Measurements from ENCODE around the gene TEX44.
A peak's percentile ranks its signal among the peaks of the same experiment; 100 is the strongest.

TEX44 gene

DNA sequence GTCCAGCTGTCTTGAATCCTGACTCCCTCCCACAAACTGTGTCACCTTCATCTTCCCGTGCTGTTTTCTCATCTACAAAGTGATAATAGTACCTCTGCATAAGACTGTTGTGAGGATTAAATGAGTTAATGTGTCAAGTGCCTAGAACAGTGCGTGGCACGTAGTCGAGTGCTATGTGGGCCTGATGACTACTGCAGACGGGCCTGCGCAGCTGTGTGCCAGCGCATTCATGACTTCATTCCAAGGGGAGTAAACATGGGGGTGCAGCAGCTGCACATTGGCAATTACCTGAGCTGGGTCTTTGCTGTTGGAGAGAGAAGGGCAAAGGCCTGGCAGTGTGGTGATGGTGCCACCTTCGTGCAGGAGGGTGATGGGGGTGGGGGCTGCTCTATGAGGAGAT lies 5.0 kb downstream of the TEX44 start:
- Histone ChIP-seq H3K9me3 (ENCODE audit: insufficient read depth, low read depth, low read length) (no peaks in the 10 kb centered on the region), H3K27ac (ENCODE audit: low read length) (no peak overlapping the region), H3K4me3 (ENCODE audit: low read length) (no peak overlapping the region), H3K9ac (ENCODE audit: low read depth, low read length) (no peak overlapping the region), H3K36me3 (ENCODE audit: insufficient read depth, low read depth, low read length) (no peaks in the 10 kb centered on the region), H3K27me3 (ENCODE audit: insufficient read depth, low read length) (no peaks in the 10 kb centered on the region), H3K4me1 (ENCODE audit: insufficient read depth, low read length) (peaks cover 10% of the 10 kb centered on the region)

DNA sequence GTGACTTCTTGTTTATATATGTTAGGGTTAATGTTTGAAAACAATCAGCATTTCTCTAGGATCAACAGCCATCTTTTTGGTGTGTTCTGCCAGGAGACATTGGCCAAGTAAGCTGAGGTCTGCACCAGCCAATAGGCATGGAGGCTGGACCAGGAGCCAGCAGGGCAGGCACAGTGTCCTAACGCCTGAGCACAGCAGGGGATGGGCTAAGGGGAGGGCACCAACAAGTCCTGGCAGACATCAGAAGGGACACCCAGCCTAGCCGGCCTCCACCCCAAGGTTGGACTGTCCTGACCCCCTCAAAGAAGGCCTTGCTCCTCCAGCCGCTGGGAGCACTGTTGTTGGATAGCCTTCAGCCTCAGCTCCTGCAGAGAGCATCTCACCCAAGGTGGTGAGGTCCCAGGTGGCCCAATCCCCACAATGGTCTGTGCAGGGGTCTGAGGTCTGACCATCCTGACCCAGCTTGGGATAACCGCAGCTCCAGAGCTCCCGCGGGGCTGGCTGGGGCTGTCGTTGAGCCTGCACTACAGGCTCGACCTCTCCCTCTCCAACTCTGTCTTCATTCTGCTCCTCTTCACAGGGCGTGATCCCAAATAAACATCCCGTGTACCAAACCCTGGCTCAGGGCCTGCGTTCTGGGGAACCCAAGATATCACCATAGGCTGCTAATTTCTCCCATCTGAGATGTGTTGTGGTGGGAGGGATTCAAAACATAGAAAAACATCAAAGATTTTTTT lies 8.1 kb downstream of the TEX44 start:
- peaks cover 30% of the 10 kb centered on the region for H3K4me1 ChIP-seq (ENCODE audit: insufficient read depth, low read length)
- no peak overlapping the region for H3K4me3 ChIP-seq (ENCODE audit: low read length)
- H3K27me3 ChIP-seq (ENCODE audit: insufficient read depth, low read length) = no peaks in the 10 kb centered on the region
- no peaks in the 10 kb centered on the region for H3K9me3 ChIP-seq (ENCODE audit: insufficient read depth, low read depth, low read length)
- H3K27ac ChIP-seq (ENCODE audit: low read length) = no peak overlapping the region
- no peaks in the 10 kb centered on the region for H3K36me3 ChIP-seq (ENCODE audit: insufficient read depth, low read depth, low read length)
- H3K9ac ChIP-seq (ENCODE audit: low read depth, low read length) = peak overlapping the region; percentile 22; the same call in 1 of the 2 replicates

DNA sequence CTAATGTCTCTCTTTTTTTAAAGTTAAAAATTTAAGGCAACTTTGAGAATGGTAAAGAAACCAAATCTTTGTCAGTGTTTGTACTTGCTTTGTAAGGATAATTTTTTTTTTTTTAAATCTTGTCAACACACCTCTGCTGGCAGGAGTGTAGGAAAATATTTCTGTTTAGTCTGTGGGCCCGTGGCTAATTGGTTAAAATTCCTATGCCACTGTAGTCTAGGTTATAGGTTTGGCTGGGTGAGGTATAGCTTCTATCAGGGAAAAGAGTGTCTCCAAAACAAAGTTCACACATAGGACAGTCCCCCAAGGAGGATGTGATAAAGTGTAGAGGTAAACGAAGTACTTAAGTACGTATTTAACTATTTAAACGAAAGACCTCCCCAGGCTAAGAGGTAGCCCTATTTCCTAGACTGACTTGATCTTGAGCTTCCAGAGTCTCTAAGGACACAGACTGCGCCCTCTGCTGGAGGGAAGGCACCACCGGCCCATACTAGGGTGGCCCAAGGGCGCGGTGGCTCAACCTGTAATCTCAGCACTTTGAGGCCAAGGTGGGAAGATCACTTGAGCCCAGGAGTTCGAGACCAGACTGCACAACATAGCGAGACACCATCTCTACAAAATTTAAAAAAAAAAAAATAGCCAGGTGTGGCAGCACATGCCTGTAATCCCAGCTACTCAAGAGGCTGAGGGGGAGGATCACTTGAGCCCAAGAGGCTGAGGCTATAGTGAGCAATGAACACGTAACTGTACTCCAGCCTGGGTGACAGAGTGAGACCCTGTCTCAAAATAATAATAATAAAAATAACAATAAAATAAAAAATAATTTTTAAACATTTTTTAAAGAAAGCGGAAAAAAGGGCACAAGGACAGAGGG lies 8.9 kb downstream of the TEX44 start:
- no peaks in the 10 kb centered on the region for H3K27me3 ChIP-seq (ENCODE audit: insufficient read depth, low read length)
- no peak overlapping the region for H3K27ac ChIP-seq (ENCODE audit: low read length)
- peak overlapping the region; percentile 22; the same call in 1 of the 2 replicates for H3K9ac ChIP-seq (ENCODE audit: low read depth, low read length)
- H3K4me3 ChIP-seq (ENCODE audit: low read length) = no peak overlapping the region
- H3K4me1 ChIP-seq (ENCODE audit: insufficient read depth, low read length) = peaks cover 30% of the 10 kb centered on the region
- H3K36me3 ChIP-seq (ENCODE audit: insufficient read depth, low read depth, low read length) = no peaks in the 10 kb centered on the region
- no peaks in the 10 kb centered on the region for H3K9me3 ChIP-seq (ENCODE audit: insufficient read depth, low read depth, low read length)

DNA sequence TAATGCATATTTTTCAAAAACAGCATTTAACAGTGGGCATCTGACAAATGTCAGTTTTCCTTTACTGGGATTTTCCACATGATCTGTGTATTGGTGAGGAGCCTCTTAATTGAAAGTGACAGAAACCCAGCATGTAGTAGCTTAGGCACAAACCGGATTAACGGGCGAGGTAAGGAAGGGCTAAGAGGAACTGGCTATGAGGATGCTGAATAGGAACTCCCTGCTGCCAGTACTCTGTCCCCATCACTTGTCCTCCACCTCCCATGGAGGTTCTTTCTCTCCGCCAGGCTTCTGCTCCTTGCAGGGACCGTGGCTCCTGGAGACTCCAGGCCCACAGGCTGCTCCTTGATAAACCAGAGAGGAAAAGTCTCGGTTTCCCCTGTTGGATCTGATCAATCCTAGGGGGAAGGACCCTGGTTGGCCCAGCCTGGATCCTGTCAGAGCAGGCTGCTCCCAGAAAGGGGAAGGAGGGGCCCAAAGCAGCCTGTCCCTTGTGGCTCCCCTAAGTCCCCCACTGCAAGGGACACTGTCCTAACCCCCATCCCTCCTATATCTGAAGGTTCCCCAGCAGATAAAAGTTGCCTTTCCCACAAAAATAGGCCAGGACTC lies 10.3 kb downstream of the TEX44 start:
- Histone ChIP-seq H3K4me1 (ENCODE audit: insufficient read depth, low read length) (peaks cover 30% of the 10 kb centered on the region), H3K27ac (ENCODE audit: low read length) (no peak overlapping the region), H3K36me3 (ENCODE audit: insufficient read depth, low read depth, low read length) (no peaks in the 10 kb centered on the region), H3K9ac (ENCODE audit: low read depth, low read length) (peak overlapping the region; percentile 87; the same call in 1 of the 2 replicates), H3K27me3 (ENCODE audit: insufficient read depth, low read length) (no peaks in the 10 kb centered on the region), H3K4me3 (ENCODE audit: low read length) (no peak overlapping the region), H3K9me3 (ENCODE audit: insufficient read depth, low read depth, low read length) (no peaks in the 10 kb centered on the region)

DNA sequence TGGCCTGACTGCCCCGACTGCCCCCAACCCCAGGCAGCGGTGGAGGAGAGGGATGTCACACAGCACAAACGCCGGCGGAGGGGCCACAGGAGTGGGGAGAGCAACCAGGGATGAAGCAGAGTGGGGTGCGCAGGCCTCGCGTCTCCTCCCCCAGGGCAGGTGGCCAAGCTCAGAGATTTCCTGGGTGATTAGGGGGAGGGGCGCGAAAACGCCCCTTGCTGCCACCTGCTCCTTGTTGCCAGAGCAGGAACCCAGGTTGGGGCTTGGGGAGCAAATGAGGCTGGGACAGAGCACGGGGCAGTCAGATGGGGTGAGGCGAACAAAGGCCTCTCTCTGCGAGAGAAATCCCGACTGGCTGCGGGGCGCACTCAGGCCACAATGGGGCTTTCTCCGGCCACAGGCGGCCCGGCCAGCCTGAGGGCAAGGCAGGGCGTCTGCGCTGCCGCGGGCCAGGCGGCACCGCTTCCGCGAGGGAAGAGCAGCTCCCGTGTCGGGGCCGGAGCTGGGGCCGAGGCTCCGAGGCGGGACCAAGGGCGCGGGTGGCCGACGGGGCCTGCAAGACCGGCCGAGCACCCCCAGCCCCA lies 11.5 kb downstream of the TEX44 start:
- H3K4me3 ChIP-seq (ENCODE audit: low read length) = peak overlapping the region; percentile 60; the same call in 1 of the 2 replicates
- peaks cover 30% of the 10 kb centered on the region for H3K4me1 ChIP-seq (ENCODE audit: insufficient read depth, low read length)
- peak overlapping the region; percentile 64 for H3K27ac ChIP-seq (ENCODE audit: low read length)
- no peaks in the 10 kb centered on the region for H3K27me3 ChIP-seq (ENCODE audit: insufficient read depth, low read length)
- H3K9me3 ChIP-seq (ENCODE audit: insufficient read depth, low read depth, low read length) = no peaks in the 10 kb centered on the region
- H3K36me3 ChIP-seq (ENCODE audit: insufficient read depth, low read depth, low read length) = no peaks in the 10 kb centered on the region
- H3K9ac ChIP-seq (ENCODE audit: low read depth, low read length) = peak overlapping the region; percentile 87

DNA sequence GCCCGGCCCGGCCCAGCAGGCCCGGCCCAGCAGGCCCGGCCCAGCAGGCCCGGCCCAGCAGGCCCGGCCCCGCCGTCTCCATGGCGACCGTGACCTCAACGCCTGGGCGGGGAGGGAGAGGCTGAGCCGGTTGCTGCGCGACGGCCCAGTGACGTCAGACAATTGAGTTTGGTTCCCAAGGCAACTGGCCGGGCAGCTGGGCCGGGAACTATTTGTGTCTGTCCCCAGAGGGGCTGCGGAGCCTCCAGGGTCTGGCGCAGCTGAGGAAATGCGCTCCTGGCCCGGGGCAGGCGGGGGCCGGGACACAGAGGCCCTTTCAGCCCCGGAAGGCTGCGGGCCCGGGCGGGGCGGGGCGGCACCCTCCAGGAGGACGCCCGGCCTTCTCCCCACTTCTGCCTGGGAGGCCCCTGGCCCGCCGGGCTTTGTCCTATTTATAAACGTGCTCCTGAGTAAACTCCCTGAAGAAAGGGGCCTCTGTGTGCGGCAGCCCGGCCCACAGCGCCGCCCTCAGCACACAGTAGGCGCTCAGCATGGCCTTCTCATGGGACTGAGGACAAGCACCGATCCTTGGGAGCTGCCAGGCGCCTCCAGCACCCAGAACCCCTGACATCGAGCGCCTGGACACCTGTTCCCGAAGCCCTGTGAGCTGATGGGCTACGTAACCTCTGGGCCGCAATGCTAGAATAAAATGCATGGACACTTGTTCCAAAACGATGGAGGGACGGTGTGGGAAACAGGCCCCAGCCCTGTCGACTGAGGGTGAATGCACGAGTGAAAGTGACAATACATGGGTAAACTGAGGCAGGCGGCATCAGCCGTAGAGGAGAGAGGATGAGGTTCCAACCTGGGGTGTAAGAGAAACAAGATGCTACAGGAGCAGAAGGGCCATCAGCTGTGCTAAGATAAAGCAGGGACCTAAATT lies 12.3 kb downstream of the TEX44 start:
- peak overlapping the region; percentile 87; the same call in 1 of the 2 replicates for H3K9ac ChIP-seq (ENCODE audit: low read depth, low read length)
- no peaks in the 10 kb centered on the region for H3K27me3 ChIP-seq (ENCODE audit: insufficient read depth, low read length)
- peak overlapping the region; percentile 60; the same call in 1 of the 2 replicates for H3K4me3 ChIP-seq (ENCODE audit: low read length)
- no peaks in the 10 kb centered on the region for H3K36me3 ChIP-seq (ENCODE audit: insufficient read depth, low read depth, low read length)
- peaks cover 30% of the 10 kb centered on the region for H3K4me1 ChIP-seq (ENCODE audit: insufficient read depth, low read length)
- H3K27ac ChIP-seq (ENCODE audit: low read length) = peak overlapping the region; percentile 54
- H3K9me3 ChIP-seq (ENCODE audit: insufficient read depth, low read depth, low read length) = no peaks in the 10 kb centered on the region

DNA sequence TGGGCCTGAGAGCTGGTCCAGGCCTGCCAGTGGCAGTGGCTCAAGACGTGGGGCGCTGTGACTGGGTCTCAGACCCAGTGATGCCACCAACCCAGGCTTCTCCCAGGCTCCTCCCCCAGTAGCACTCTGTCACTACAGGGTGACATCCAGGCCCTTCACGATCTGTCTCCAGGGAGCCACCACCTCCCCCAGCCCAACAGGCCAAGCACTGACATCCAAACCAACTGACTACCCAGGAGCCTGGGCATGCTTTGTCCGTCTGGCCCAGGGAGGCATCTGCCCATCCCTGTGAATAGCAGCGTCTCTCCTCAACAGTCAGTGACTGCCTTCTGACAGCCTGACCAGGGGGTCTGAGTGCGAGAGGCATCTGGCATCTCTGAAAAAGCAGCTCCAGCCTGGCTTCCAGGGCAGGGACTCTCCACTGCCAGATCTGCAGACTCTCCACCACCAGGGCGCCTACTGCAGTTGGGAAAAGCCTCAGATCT lies 13.0 kb downstream of the TEX44 start:
- Histone ChIP-seq H3K4me3 (ENCODE audit: low read length) (no peak overlapping the region; the same call in 1 of the 2 replicates), H3K27ac (ENCODE audit: low read length) (peak overlapping the region; percentile 54), H3K9ac (ENCODE audit: low read depth, low read length) (peak overlapping the region; percentile 74; the same call in 1 of the 2 replicates)

DNA sequence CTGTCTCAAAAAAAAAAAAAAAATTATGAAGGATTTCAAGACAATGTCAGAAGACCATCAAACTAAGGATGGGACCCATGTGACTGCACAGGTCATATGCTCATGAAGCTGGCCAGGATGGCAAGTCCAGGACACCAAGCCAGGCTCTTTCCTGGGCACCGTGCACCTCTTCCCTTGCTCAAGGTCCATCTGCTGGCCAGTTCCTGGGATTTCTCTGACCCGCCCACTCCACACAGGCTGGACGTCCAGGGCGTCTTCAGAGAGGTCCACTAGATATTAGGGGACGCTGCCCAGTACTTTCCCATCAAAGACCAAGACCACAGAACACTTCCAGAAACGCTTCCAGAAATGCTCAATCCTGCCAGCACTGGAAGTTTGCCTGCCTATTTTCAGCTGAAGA lies 14.3 kb downstream of the TEX44 start:
- no peaks in the 10 kb centered on the region for H3K9me3 ChIP-seq (ENCODE audit: insufficient read depth, low read depth, low read length)
- H3K4me1 ChIP-seq (ENCODE audit: insufficient read depth, low read length) = peaks cover 30% of the 10 kb centered on the region
- no peaks in the 10 kb centered on the region for H3K36me3 ChIP-seq (ENCODE audit: insufficient read depth, low read depth, low read length)
- H3K9ac ChIP-seq (ENCODE audit: low read depth, low read length) = no peak overlapping the region
- no peak overlapping the region for H3K27ac ChIP-seq (ENCODE audit: low read length)
- no peak overlapping the region for H3K4me3 ChIP-seq (ENCODE audit: low read length)
- H3K27me3 ChIP-seq (ENCODE audit: insufficient read depth, low read length) = no peaks in the 10 kb centered on the region

More for the DNA sequence above, 13.0 kb downstream of the TEX44 start:
- Histone ChIP-seq H3K36me3 (ENCODE audit: insufficient read depth, low read depth, low read length) (no peaks in the 10 kb centered on the region), H3K9me3 (ENCODE audit: insufficient read depth, low read depth, low read length) (no peaks in the 10 kb centered on the region), H3K27me3 (ENCODE audit: insufficient read depth, low read length) (no peaks in the 10 kb centered on the region), H3K4me1 (ENCODE audit: insufficient read depth, low read length) (peaks cover 29% of the 10 kb centered on the region)

DNA sequence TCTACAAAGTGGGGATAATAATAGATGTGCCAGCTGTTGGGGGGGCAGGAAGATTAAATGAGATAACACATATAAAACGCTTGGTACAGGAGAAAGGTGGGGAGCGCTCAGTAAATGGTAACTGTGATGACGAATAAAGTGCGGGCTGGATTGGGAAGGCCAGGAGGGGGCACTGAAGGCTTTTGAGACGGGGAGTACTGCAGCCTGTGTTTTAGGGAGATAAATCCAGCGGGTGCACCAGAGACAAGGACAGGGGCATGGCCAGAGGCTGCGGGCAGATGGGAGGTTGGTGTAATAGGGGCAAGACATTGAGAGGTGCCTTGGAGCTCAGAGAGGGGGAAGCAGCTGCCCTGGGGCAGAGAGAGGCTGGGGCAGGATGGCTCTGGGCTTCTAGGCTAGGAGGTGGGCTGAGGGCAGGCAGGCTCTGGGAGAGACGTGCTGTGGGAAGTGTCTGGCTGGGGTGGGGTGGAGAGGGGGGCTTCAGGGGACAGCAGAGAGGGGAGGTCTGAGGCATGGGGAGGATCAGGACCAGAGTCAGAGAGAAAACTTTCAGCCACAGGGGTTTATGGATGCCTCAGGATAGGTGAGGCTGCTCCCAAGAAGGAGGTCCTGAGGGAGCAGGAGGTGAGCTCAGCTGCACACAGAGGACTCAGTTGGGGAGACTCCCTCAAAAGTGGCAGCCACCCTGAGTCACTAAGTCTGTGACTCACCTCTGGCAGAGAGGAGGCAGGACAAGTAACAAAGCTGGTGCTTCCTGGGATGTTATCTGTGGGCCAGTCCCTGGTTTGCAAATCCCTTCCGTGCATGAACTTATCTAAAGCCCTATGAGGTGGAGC lies 18.8 kb downstream of the TEX44 start:
- Histone ChIP-seq H3K27ac (ENCODE audit: low read length) (peak overlapping the region; percentile 68), H3K9ac (ENCODE audit: low read depth, low read length) (peak overlapping the region; percentile 70; the same call in 1 of the 2 replicates), H3K36me3 (ENCODE audit: insufficient read depth, low read depth, low read length) (no peaks in the 10 kb centered on the region), H3K9me3 (ENCODE audit: insufficient read depth, low read depth, low read length) (no peaks in the 10 kb centered on the region), H3K4me1 (ENCODE audit: insufficient read depth, low read length) (peaks cover 25% of the 10 kb centered on the region), H3K4me3 (ENCODE audit: low read length) (peak overlapping the region; percentile 36; the same call in 1 of the 2 replicates), H3K27me3 (ENCODE audit: insufficient read depth, low read length) (no peaks in the 10 kb centered on the region)

DNA sequence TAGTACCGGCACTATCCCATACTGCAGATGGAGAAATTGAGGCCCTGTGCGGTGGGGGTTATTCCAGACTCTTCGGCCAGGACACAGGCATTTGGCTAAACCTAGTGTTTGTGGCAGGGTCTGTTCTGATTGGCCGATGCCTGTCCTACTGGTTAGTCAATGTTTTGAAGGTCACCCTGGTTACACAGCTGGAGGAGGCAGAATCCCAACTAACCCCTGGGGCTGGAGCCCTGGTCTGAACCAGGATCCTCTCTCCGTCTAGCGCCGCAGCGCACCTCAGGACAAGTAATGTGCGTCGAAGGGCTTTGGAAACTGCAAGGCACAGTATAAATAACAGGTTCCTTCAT lies 19.4 kb downstream of the TEX44 start:
- Histone ChIP-seq H3K36me3 (ENCODE audit: insufficient read depth, low read depth, low read length) (no peaks in the 10 kb centered on the region), H3K27ac (ENCODE audit: low read length) (peak overlapping the region; percentile 68), H3K9ac (ENCODE audit: low read depth, low read length) (peak overlapping the region; percentile 70; the same call in 1 of the 2 replicates), H3K9me3 (ENCODE audit: insufficient read depth, low read depth, low read length) (no peaks in the 10 kb centered on the region), H3K27me3 (ENCODE audit: insufficient read depth, low read length) (no peaks in the 10 kb centered on the region), H3K4me1 (ENCODE audit: insufficient read depth, low read length) (peaks cover 25% of the 10 kb centered on the region), H3K4me3 (ENCODE audit: low read length) (peak overlapping the region; percentile 36; the same call in 1 of the 2 replicates)

All from iPS-20b (cell line).